SK-N-SH (cell line): Measurements from ENCODE around the gene RTCA. TPM values are rescaled to one million over a fixed set of nuclear protein-coding genes. Genes with fewer than 3 reads are reported as not detected.

Source experiments
- CTCF ChIA-PET: fragments of 300-600, 350-600 bp; formaldehyde crosslinking; extraction: SDS; loops from one replicate; lab custom pipeline; 2021; lab: Yijun Ruan, JAX
- POLR2A ChIA-PET: fragments of 350-600 bp; sonication (Branson Sonifier 250); formaldehyde crosslinking; extraction: SDS; loops from one replicate; lab custom pipeline; 2020; ENCODE audit warnings: antibody characterized with exemption, inconsistent platforms; lab: Yijun Ruan, JAX
- DNase-seq: peaks from one replicate; pipeline ENCODE4 v3.0.0; 2012
- H2AFZ ChIP-seq: fragments of 200-600 bp; sonication (generic); 2 replicates; pipeline ENCODE4 v1.8.1; 2016; ENCODE audit warnings: antibody characterized with exemption, mild to moderate bottlenecking, low read depth
- H3F3A ChIP-seq: fragments of 200-600 bp; sonication (generic); replicated peaks from 2 replicates; pipeline ENCODE3; 2016; ENCODE audit warnings: antibody characterized with exemption, mild to moderate bottlenecking; ENCODE audit not compliant: insufficient read depth
- H3K27ac ChIP-seq, 2 experiments: fragments of 200-500 bp in 1 of 2; fragments of 200-600 bp in 1 of 2; sonication (Bioruptor generic) in 1 of 2; sonication (generic), shearing (Covaris generic) in 1 of 2; 2 replicates each; pipeline versions ENCODE4 v1.5.1 to v1.6.1; 2014 to 2016; ENCODE audit warnings: low read depth in 2 of 2, inconsistent platforms in 1 of 2, low read length in 1 of 2, mild to moderate bottlenecking in 1 of 2, mixed read lengths in 1 of 2
- H3K27me3 ChIP-seq: fragments of 200-600 bp; sonication (generic), shearing (Covaris generic); 2 replicates; pipeline ENCODE4 v1.6.1; 2016; ENCODE audit warnings: mixed run types; ENCODE audit not compliant: insufficient read depth
- H3K36me3 ChIP-seq, 2 experiments: fragments of 200-500 bp in 1 of 2; fragments of 200-600 bp in 1 of 2; sonication (Bioruptor generic) in 1 of 2; sonication (generic) in 1 of 2; replicated peaks in 1 of 2; 2 replicates each; pipeline versions ENCODE3 to v1.5.1; 2014 to 2016; ENCODE audit warnings: low read length in 1 of 2, mild to moderate bottlenecking in 1 of 2; ENCODE audit not compliant: insufficient read depth in 2 of 2, control insufficient read depth in 1 of 2
- H3K4me1 ChIP-seq, 2 experiments: fragments of 200-500 bp in 1 of 2; fragments of 200-600 bp in 1 of 2; sonication (Bioruptor generic) in 1 of 2; sonication (generic), shearing (Covaris generic) in 1 of 2; 2 replicates each; pipeline versions ENCODE4 v1.5.1 to v1.6.1; 2014 to 2016; ENCODE audit warnings: low read depth in 1 of 2, low read length in 1 of 2, mixed run types in 1 of 2; ENCODE audit not compliant: insufficient read depth in 2 of 2, control insufficient read depth in 1 of 2
- H3K4me2 ChIP-seq: fragments of 200-600 bp; sonication (generic), shearing (Covaris generic); 2 replicates; pipeline ENCODE4 v1.6.1; 2017; ENCODE audit warnings: mixed run types
- H3K4me3 ChIP-seq, 2 experiments: fragments of 200-500 bp in 1 of 2; fragments of 200-600 bp in 1 of 2; sonication (Bioruptor generic) in 1 of 2; sonication (generic), shearing (Covaris generic) in 1 of 2; 2 replicates each; pipeline versions ENCODE4 v1.5.1 to v1.8.1; 2014 to 2016; ENCODE audit warnings: low read depth in 2 of 2, inconsistent platforms in 1 of 2, low read length in 1 of 2, mild to moderate bottlenecking in 1 of 2, mixed read lengths in 1 of 2, moderate library complexity in 1 of 2
- H3K79me2 ChIP-seq: fragments of 200-600 bp; sonication (generic); 2 replicates; pipeline ENCODE4 v1.8.1; 2017; ENCODE audit warnings: mild to moderate bottlenecking; ENCODE audit not compliant: insufficient read depth
- H3K9ac ChIP-seq: fragments of 200-600 bp; sonication (generic); 2 replicates; pipeline ENCODE4 v1.6.1; 2017; ENCODE audit warnings: mixed run types
- H3K9me2 ChIP-seq: fragments of 200-600 bp; sonication (generic); 2 replicates; pipeline ENCODE4 v1.6.1; 2017; ENCODE audit warnings: mixed run types
- H3K9me3 ChIP-seq: fragments of 200-600 bp; sonication (generic); 2 replicates; pipeline ENCODE4 v1.6.1; 2017; ENCODE audit warnings: mixed run types, mild to moderate bottlenecking, moderate library complexity
- H4K20me1 ChIP-seq: fragments of 200-600 bp; sonication (generic); 2 replicates; pipeline ENCODE4 v1.6.1; 2017; ENCODE audit warnings: mild to moderate bottlenecking, mixed run types; ENCODE audit not compliant: insufficient read depth
- CHD2 ChIP-seq: fragments of 150-350 bp; IDR thresholded peaks from 2 replicates; pipeline ENCODE4 v1.6.1; 2018; ENCODE audit warnings: low read length; ENCODE audit not compliant: partially characterized antibody
- ELF1 ChIP-seq: IDR thresholded peaks from 2 replicates; pipeline ENCODE4 v1.4.0; 2012
- EP300 ChIP-seq, 2 experiments: IDR thresholded peaks; 2 replicates each; pipeline versions ENCODE4 v1.4.0 to v1.6.1; 2012; ENCODE audit warnings: borderline replicate concordance in 1 of 2, low read depth in 1 of 2, low read length in 1 of 2
- FOXM1 ChIP-seq: IDR thresholded peaks from 2 replicates; pipeline ENCODE4 v1.4.0; 2012; ENCODE audit warnings: low read depth, mild to moderate bottlenecking
- MEF2A ChIP-seq: IDR thresholded peaks from 2 replicates; pipeline ENCODE4 v1.4.0; 2012; ENCODE audit warnings: low read depth, borderline replicate concordance
- NRF1 ChIP-seq: IDR thresholded peaks from 2 replicates; pipeline ENCODE4 v1.6.1; 2012; ENCODE audit warnings: low read depth, mild to moderate bottlenecking, low read length
- POLR2AphosphoS5 ChIP-seq: IDR thresholded peaks from 2 replicates; pipeline ENCODE4 v1.6.1; 2012; ENCODE audit warnings: low read depth, low read length
- RAD21 ChIP-seq: IDR thresholded peaks from 2 replicates; pipeline ENCODE4 v1.6.1; 2012; ENCODE audit warnings: mild to moderate bottlenecking, low read length
- RFX5 ChIP-seq: IDR thresholded peaks from 2 replicates; pipeline ENCODE4 v1.6.1; 2012; ENCODE audit warnings: mild to moderate bottlenecking, improper control_type of control experiment, low read length
- SIN3A ChIP-seq: IDR thresholded peaks from 2 replicates; pipeline ENCODE4 v1.6.1; 2012; ENCODE audit warnings: low read depth, mild to moderate bottlenecking, low read length, moderate library complexity, borderline replicate concordance
- SMC3 ChIP-seq: IDR thresholded peaks from 2 replicates; pipeline ENCODE4 v1.6.1; 2012; ENCODE audit warnings: low read depth, low read length, improper control_type of control experiment
- TAF1 ChIP-seq: IDR thresholded peaks from 2 replicates; pipeline ENCODE4 v1.6.1; 2012; ENCODE audit warnings: low read depth, mild to moderate bottlenecking, low read length, moderate library complexity, borderline replicate concordance
- TCF12 ChIP-seq: IDR thresholded peaks from 2 replicates; pipeline ENCODE4 v1.4.0; 2012
- TEAD4 ChIP-seq: IDR thresholded peaks from 2 replicates; pipeline ENCODE4 v1.4.0; 2012; ENCODE audit warnings: mild to moderate bottlenecking, borderline replicate concordance; ENCODE audit not compliant: insufficient read depth
- YY1 ChIP-seq: IDR thresholded peaks from 2 replicates; pipeline ENCODE4 v1.4.0; 2012; ENCODE audit warnings: low read depth, mild to moderate bottlenecking
- WGBS: methylation state at CpG from one replicate; pipeline ENCODE4 v1.1.6; 2017; ENCODE audit warnings: low lambda C conversion rate; 5-methylcytosine and 5-hydroxymethylcytosine counted together
- polyA plus RNA-seq, 3 experiments: library from polyadenylated mRNA; depleted of rRNA; stranded (reverse); fragments of >200 nt; gene quantifications; 2 replicates each; pipeline ENCODE4 v1.2.3, GENCODE V29; 2012
- TF ChIP-seq, protein P1 (sequence below): IDR thresholded peaks from 2 replicates; pipeline ENCODE4 v1.6.1; 2012; ENCODE audit warnings: mild to moderate bottlenecking, low read depth, low read length, moderate library complexity
- TF ChIP-seq, protein P2 (sequence below): fragments of 150-350 bp; IDR thresholded peaks from 2 replicates; pipeline ENCODE4 v1.6.1; 2016; ENCODE audit warnings: mild to moderate bottlenecking, low read depth, low read length
- TF ChIP-seq, protein P3 (sequence below): IDR thresholded peaks from 2 replicates; pipeline ENCODE4 v1.4.0; 2012; ENCODE audit warnings: low read depth, borderline replicate concordance
- TF ChIP-seq, protein P4 (sequence below): fragments of 200-600 bp; sonication (generic); IDR thresholded peaks from 2 replicates; pipeline ENCODE4 v1.6.1; 2017; ENCODE audit warnings: antibody characterized with exemption, mild to moderate bottlenecking, moderate library complexity

Gene RTCA
- polyA plus RNA-seq, 1 of the 3 experiments (the other 2 are of a cell fraction), result 17.3 TPM

GRCh38 chr1:100217834-100218233 is 48.2 kb upstream of the RTCA start (continued):
- TF ChIP-seq, protein P1, sequence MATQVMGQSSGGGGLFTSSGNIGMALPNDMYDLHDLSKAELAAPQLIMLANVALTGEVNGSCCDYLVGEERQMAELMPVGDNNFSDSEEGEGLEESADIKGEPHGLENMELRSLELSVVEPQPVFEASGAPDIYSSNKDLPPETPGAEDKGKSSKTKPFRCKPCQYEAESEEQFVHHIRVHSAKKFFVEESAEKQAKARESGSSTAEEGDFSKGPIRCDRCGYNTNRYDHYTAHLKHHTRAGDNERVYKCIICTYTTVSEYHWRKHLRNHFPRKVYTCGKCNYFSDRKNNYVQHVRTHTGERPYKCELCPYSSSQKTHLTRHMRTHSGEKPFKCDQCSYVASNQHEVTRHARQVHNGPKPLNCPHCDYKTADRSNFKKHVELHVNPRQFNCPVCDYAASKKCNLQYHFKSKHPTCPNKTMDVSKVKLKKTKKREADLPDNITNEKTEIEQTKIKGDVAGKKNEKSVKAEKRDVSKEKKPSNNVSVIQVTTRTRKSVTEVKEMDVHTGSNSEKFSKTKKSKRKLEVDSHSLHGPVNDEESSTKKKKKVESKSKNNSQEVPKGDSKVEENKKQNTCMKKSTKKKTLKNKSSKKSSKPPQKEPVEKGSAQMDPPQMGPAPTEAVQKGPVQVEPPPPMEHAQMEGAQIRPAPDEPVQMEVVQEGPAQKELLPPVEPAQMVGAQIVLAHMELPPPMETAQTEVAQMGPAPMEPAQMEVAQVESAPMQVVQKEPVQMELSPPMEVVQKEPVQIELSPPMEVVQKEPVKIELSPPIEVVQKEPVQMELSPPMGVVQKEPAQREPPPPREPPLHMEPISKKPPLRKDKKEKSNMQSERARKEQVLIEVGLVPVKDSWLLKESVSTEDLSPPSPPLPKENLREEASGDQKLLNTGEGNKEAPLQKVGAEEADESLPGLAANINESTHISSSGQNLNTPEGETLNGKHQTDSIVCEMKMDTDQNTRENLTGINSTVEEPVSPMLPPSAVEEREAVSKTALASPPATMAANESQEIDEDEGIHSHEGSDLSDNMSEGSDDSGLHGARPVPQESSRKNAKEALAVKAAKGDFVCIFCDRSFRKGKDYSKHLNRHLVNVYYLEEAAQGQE, result no peak
- TF ChIP-seq CHD2, result no peak
- TF ChIP-seq TAF1, result no peak
- TF ChIP-seq POLR2AphosphoS5, result no peak
- no peak for TF ChIP-seq TEAD4
- no peak for TF ChIP-seq RFX5
- TF ChIP-seq EP300 (IDR thresholded peaks at IDR 0.05; ENCODE audit: borderline replicate concordance in 1 of 2, low read depth in 1 of 2, low read length in 1 of 2), result no peak

GRCh38 chr1:100219457-100219856 is 46.6 kb upstream of the RTCA start:
- Histone ChIP-seq H3K27ac (no peak overlapping the region), H3K27me3 (no peaks in the 10 kb centered on the region), H4K20me1 (no peaks in the 10 kb centered on the region), H2AFZ (no peak overlapping the region), H3K9me3 (no peaks in the 10 kb centered on the region), H3K79me2 (no peaks in the 10 kb centered on the region), H3K4me3 (no peak overlapping the region), H3K4me2 (no peak overlapping the region), H3K9me2 (no peaks in the 10 kb centered on the region), H3F3A (peaks cover 6% of the 10 kb centered on the region), H3K9ac (no peak overlapping the region), H3K4me1 (no peaks in the 10 kb centered on the region), H3K36me3 (peaks cover 25 to 32% of the 10 kb centered on the region in 2 experiments)
- TF ChIP-seq, protein P2, sequence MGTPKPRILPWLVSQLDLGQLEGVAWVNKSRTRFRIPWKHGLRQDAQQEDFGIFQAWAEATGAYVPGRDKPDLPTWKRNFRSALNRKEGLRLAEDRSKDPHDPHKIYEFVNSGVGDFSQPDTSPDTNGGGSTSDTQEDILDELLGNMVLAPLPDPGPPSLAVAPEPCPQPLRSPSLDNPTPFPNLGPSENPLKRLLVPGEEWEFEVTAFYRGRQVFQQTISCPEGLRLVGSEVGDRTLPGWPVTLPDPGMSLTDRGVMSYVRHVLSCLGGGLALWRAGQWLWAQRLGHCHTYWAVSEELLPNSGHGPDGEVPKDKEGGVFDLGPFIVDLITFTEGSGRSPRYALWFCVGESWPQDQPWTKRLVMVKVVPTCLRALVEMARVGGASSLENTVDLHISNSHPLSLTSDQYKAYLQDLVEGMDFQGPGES, result no peak
- DNase-seq, result no peak
- 84% methylated on average over 5 of the region's 6 CpGs for WGBS
- POLR2A ChIA-PET, result no interaction called here
- CTCF ChIA-PET, result no interaction called here

DNA sequence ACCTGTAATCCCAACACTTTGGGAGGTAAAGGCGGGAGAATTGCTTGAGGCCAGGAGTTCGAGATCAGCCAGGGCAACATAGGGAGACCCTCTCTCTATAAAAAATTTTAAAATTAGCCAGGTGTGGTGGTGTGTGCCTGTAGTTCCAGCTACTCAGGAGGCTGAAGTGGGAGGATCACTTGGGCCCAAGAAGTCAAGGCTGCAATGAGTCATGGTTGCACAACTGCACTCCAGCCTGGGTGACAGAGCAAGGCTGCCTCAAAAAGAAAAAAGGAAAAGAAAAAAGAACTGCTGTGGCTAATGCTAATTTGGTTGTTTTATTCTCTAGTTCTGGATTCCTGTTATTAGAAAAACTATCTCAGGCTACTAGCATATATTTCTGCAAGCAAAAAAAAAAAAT is 46.1 kb upstream of the RTCA start:
- Histone ChIP-seq H3K9ac (no peak overlapping the region), H3F3A (peaks cover 6% of the 10 kb centered on the region), H3K4me1 (no peaks in the 10 kb centered on the region), H3K79me2 (no peaks in the 10 kb centered on the region), H3K4me3 (no peak overlapping the region), H3K27ac (no peak overlapping the region), H3K9me2 (no peaks in the 10 kb centered on the region), H3K36me3 (peaks cover 21 to 28% of the 10 kb centered on the region in 2 experiments), H3K4me2 (no peak overlapping the region), H3K9me3 (no peaks in the 10 kb centered on the region), H2AFZ (no peak overlapping the region), H4K20me1 (no peaks in the 10 kb centered on the region), H3K27me3 (no peaks in the 10 kb centered on the region)
- WGBS, result 89% methylated on average over 2 of the region's 2 CpGs
- POLR2A ChIA-PET, result no interaction called here
- CTCF ChIA-PET, result interaction anchor here (0.9 kb wide), 1 partner anchor 239 kb away, joined by 3 read pairs; no protein-coding TSS in a partner anchor
- DNase-seq, result no peak
- TF ChIP-seq SMC3 (no peak), MEF2A (no peak), ELF1 (no peak), RFX5 (no peak), FOXM1 (no peak), SIN3A (no peak), NRF1 (no peak), RAD21 (no peak), YY1 (no peak), TCF12 (no peak)
- TF ChIP-seq, protein P2, result no peak
- TF ChIP-seq, protein P3, sequence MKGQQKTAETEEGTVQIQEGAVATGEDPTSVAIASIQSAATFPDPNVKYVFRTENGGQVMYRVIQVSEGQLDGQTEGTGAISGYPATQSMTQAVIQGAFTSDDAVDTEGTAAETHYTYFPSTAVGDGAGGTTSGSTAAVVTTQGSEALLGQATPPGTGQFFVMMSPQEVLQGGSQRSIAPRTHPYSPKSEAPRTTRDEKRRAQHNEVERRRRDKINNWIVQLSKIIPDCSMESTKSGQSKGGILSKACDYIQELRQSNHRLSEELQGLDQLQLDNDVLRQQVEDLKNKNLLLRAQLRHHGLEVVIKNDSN, result no peak
- TF ChIP-seq, protein P4, sequence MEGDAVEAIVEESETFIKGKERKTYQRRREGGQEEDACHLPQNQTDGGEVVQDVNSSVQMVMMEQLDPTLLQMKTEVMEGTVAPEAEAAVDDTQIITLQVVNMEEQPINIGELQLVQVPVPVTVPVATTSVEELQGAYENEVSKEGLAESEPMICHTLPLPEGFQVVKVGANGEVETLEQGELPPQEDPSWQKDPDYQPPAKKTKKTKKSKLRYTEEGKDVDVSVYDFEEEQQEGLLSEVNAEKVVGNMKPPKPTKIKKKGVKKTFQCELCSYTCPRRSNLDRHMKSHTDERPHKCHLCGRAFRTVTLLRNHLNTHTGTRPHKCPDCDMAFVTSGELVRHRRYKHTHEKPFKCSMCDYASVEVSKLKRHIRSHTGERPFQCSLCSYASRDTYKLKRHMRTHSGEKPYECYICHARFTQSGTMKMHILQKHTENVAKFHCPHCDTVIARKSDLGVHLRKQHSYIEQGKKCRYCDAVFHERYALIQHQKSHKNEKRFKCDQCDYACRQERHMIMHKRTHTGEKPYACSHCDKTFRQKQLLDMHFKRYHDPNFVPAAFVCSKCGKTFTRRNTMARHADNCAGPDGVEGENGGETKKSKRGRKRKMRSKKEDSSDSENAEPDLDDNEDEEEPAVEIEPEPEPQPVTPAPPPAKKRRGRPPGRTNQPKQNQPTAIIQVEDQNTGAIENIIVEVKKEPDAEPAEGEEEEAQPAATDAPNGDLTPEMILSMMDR, result no peak
